ENCODE results near the gene MYEF2. TPM values are rescaled to one million over a fixed set of nuclear protein-coding genes. Genes with fewer than 3 reads are reported as not detected.

Gene MYEF2
- total RNA-seq, 2 experiments from 2014 or later = 44.0 to 107 TPM

- Histone ChIP-seq H3K27ac (ENCODE audit: low read depth, low read length, poor library complexity, severe bottlenecking) (no peak overlapping the region), H3K9me3 (ENCODE audit: low read length) (no peaks in the 10 kb centered on the region), H3K4me3 (ENCODE audit: low read depth, low read length, poor library complexity, severe bottlenecking) (no peak overlapping the region), H3K4me1 (ENCODE audit: insufficient read depth, low read length, poor library complexity, severe bottlenecking) (no peaks in the 10 kb centered on the region), H3K4me2 (ENCODE audit: low read length) (no peak overlapping the region), H3K9me2 (ENCODE audit: insufficient read depth, low read length) (no peaks in the 10 kb centered on the region), H4K20me1 (ENCODE audit: insufficient read depth, low read length) (no peaks in the 10 kb centered on the region), H2AFZ (ENCODE audit: low read length) (no peak overlapping the region), H3K79me2 (ENCODE audit: insufficient read depth, low read depth, low read length) (no peaks in the 10 kb centered on the region), H3K36me3 (ENCODE audit: insufficient read depth, low read length) (no peaks in the 10 kb centered on the region)
- intact Hi-C loops (cut with micrococcal nuclease; ENCODE audit: unreplicated experiment) = loop anchor here (10.0 kb wide), 1 partner anchor 113 kb away; no protein-coding TSS in a partner anchor
- ChIA-PET CTCF (ENCODE audit: unreplicated experiment) (no interaction called here), POLR2A (no interaction called here)
- DNase-seq (ENCODE audit: low spot score) = no peak
- BruUV-seq (replicated peaks) = no TSS peak
- TF ChIP-seq EZH2phosphoT487 (IDR thresholded peaks at IDR 0.05; ENCODE audit: borderline replicate concordance, low read depth, low read length) = no peak
- TF ChIP-seq CTCF (conservative IDR thresholded peaks at IDR 0.05; ENCODE audit: low read length) = no peak
Observed at GRCh38 chr15:48131324-48131723, 46.8 kb downstream of the MYEF2 start.

- Histone ChIP-seq H2AFZ (ENCODE audit: low read length) (no peak overlapping the region), H3K9me3 (ENCODE audit: low read length) (no peaks in the 10 kb centered on the region), H3K4me3 (ENCODE audit: low read depth, low read length, poor library complexity, severe bottlenecking) (no peak overlapping the region), H3K4me1 (ENCODE audit: insufficient read depth, low read length, poor library complexity, severe bottlenecking) (no peaks in the 10 kb centered on the region), H3K27ac (ENCODE audit: low read depth, low read length, poor library complexity, severe bottlenecking) (no peak overlapping the region), H3K4me2 (ENCODE audit: low read length) (no peak overlapping the region), H4K20me1 (ENCODE audit: insufficient read depth, low read length) (no peaks in the 10 kb centered on the region), H3K9me2 (ENCODE audit: insufficient read depth, low read length) (no peaks in the 10 kb centered on the region), H3K79me2 (ENCODE audit: insufficient read depth, low read depth, low read length) (no peaks in the 10 kb centered on the region), H3K36me3 (ENCODE audit: insufficient read depth, low read length) (no peaks in the 10 kb centered on the region)
- intact Hi-C loops (cut with micrococcal nuclease; ENCODE audit: unreplicated experiment) = no loop called here
- POLR2A ChIA-PET = interaction anchor here (0.8 kb wide), 1 partner anchor 13 kb away, joined by 3 read pairs; no protein-coding TSS in a partner anchor
- no TSS peak for BruUV-seq (replicated peaks)
- CTCF ChIA-PET (ENCODE audit: unreplicated experiment) = no interaction called here
- no peak for TF ChIP-seq EZH2phosphoT487 (IDR thresholded peaks at IDR 0.05; ENCODE audit: borderline replicate concordance, low read depth, low read length)
- TF ChIP-seq CTCF (conservative IDR thresholded peaks at IDR 0.05; ENCODE audit: low read length) = no peak
- DNase-seq (ENCODE audit: low spot score) = no peak
Observed at GRCh38 chr15:48126667-48127355, 51.3 kb downstream of the MYEF2 start.

- ChIA-PET CTCF (ENCODE audit: unreplicated experiment) (no interaction called here), POLR2A (no interaction called here)
- no peak for DNase-seq (ENCODE audit: low spot score)
- H3K9me2 ChIP-seq (ENCODE audit: insufficient read depth, low read length) = no peaks in the 10 kb centered on the region
- no peak overlapping the region for H3K27ac ChIP-seq (ENCODE audit: low read depth, low read length, poor library complexity, severe bottlenecking)
- no peak overlapping the region for H3K4me2 ChIP-seq (ENCODE audit: low read length)
- no peaks in the 10 kb centered on the region for H3K4me1 ChIP-seq (ENCODE audit: insufficient read depth, low read length, poor library complexity, severe bottlenecking)
- no peak overlapping the region for H3K4me3 ChIP-seq (ENCODE audit: low read depth, low read length, poor library complexity, severe bottlenecking)
- intact Hi-C loops (cut with micrococcal nuclease; ENCODE audit: unreplicated experiment) = no loop called here
- no peaks in the 10 kb centered on the region for H4K20me1 ChIP-seq (ENCODE audit: insufficient read depth, low read length)
- H3K36me3 ChIP-seq (ENCODE audit: insufficient read depth, low read length) = no peaks in the 10 kb centered on the region
- no peaks in the 10 kb centered on the region for H3K79me2 ChIP-seq (ENCODE audit: insufficient read depth, low read depth, low read length)
- TF ChIP-seq CTCF (conservative IDR thresholded peaks at IDR 0.05; ENCODE audit: low read length) = no peak
- H2AFZ ChIP-seq (ENCODE audit: low read length) = no peak overlapping the region
- H3K9me3 ChIP-seq (ENCODE audit: low read length) = no peaks in the 10 kb centered on the region
- BruUV-seq (replicated peaks) = no TSS peak
Observed at GRCh38 chr15:48121849-48122248, 56.2 kb downstream of the MYEF2 start.
